GM10266 (cell line): Measurements from ENCODE around the gene THOC2.

Experiments used
- DNase-seq: peaks from one replicate; pipeline ENCODE4 v3.0.0; 2012; ENCODE audit errors: extremely low spot score
- TF ChIP-seq, protein P1 (sequence below): IDR thresholded peaks from 2 replicates; pipeline ENCODE4 v1.5.1; 2012; ENCODE audit warnings: mild to moderate bottlenecking, low read depth; ENCODE audit not compliant: control insufficient read depth, insufficient read depth; ENCODE audit errors: missing control alignments

The THOC2 gene

DNA sequence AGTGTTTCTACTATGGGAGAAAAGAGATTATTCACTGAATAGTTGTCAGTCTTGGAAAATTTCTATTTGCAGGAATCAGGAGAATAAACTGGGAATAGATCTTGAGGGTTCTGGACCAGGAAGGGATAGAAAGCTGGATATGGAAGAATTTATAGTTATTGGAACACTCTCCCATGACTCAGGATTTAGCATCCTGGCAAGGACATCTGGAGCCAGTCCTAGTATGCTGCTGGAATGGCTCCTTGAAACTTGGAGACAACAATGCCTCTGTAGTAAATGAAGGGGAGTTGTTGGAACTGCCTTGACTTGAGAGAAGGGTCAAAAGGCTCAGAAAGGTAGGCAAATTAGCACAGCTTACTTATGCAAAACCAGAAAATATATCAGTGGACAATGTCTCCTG is 23.5 kb upstream of the THOC2 start:
- TF ChIP-seq, protein P1, sequence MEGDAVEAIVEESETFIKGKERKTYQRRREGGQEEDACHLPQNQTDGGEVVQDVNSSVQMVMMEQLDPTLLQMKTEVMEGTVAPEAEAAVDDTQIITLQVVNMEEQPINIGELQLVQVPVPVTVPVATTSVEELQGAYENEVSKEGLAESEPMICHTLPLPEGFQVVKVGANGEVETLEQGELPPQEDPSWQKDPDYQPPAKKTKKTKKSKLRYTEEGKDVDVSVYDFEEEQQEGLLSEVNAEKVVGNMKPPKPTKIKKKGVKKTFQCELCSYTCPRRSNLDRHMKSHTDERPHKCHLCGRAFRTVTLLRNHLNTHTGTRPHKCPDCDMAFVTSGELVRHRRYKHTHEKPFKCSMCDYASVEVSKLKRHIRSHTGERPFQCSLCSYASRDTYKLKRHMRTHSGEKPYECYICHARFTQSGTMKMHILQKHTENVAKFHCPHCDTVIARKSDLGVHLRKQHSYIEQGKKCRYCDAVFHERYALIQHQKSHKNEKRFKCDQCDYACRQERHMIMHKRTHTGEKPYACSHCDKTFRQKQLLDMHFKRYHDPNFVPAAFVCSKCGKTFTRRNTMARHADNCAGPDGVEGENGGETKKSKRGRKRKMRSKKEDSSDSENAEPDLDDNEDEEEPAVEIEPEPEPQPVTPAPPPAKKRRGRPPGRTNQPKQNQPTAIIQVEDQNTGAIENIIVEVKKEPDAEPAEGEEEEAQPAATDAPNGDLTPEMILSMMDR = no peak
- no peak for DNase-seq

DNA sequence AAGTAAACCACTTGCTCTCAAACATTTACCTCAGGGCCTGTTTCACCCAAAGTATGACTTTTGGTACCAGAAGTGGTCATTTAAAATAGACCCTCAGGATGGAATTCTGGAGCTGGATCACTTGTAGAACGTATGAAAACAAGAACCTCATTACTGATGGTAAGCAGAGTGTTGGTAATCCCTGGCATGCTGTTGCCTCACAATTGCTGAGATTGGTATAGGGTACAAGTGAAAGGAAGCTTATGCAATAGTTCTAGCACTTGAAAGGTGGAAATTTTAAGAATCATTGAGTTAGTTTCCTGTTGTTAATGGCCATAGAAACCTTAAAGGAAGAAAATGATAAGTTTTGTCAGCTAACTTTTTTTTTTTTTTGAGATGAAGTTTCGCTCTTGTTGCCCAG is 22.3 kb upstream of the THOC2 start:
- TF ChIP-seq, protein P1 = no peak
- no peak for DNase-seq

DNA sequence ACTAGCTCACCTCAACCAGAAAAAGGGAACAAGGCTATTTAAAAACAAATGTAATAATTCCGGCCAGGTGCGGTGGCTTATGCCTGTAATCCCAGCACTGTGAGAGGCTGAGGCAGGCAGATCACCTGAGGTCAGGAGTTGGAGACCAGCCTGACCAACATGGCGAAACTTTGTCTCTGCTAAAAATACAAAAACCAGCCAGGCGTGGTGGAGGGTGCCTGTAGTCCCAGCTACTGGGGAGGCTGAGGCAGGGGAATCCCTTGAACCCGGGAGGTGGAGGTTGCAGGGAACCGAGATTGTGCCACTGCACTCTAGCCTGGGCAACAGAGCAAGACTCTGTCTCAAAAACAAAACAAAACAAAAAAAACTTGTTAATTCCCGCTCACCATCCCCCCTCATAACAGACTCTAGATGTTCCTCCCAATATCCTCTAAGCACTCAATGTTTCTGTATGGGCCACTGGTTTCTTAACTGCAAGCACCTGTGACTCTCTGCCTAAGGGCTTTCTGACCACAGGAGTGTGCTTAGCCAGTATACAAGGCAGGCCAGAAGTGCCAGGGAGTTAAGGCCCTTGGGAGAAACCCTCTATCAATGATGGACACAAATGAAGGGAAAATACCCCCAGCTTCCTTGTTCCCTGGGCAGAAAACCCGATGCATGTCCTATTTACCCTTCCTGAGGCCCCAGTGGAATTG is 21.0 kb upstream of the THOC2 start:
- TF ChIP-seq, protein P1 = no peak
- no peak for DNase-seq

DNA sequence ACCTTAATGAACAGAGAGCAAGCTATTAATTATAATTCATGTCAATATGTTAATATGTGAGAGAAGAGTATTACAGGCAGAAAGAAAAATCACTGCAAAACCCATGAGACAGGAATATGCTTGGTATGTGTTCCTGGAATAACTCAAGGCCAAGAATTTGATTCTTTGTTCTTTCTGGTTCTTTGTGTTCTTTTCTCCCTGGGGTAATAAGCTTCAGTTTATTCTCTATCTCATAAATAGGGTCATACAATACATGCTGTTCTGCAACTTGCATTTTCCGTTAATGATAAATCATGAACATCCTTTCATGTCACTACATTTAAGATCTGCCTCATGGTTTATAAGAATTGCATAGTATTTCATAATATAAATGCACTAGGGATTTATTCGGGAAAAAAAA is 16.8 kb upstream of the THOC2 start:
- TF ChIP-seq, protein P1 = no peak
- no peak for DNase-seq

DNA sequence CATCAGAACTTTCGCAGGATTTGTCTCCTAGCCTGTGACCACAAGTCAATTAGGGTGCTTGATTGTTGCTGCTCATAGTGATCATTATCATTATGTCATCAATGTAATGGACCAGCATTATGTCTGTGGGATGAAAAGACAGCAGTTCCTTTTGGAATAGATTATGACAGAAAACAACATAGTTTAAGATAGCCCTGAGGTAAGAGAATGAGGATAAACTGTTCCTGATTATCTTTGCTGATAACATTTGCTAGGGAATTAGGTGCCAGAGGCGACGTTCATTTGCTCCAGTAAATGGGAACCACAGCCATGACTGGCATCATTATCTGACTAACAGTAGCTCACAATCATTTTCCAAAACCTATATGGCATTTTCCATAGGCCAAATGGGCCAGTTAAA is 12.7 kb upstream of the THOC2 start:
- TF ChIP-seq, protein P1 = no peak

DNA sequence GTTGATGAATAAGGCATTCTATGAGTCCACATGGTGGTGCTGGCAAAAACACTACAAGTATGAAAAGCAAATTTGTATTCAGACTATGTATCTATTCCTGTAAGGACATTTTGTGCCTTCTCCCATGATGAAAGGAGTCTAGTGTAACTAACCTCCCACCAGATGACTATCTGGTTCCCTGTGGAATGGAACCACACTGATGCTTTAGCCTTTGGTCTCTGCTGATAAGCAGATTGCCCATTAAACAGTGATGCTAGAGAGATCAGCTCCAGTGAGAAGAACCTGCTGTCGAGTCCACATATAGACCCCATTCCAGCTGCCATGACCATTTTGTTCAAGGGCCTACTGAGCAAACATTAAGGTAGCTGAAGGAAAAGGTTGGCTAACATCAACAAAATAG is 10.5 kb upstream of the THOC2 start:
- TF ChIP-seq, protein P1 = no peak
- no peak for DNase-seq

More for the DNA sequence above, 12.7 kb upstream of the THOC2 start:
- DNase-seq = no peak

DNA sequence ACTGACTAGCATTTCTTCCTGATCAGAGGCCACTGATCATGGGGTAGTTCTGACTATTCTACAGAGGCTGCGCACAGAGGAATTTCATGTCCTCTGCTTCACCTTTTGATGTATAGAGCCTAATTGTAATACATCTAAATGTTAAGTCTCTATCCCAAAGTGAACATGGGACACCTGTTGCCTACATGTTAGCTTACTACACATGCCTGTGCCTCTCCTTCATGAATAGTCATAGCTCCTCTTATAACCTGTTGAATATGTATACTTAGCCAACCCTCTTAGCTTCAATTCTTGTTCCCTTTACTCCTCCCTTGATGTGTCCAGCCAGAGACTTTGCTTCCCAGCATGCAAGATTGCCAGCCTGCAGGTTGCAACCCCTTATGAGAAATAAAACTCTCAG is 9.6 kb upstream of the THOC2 start:
- DNase-seq = no peak
- TF ChIP-seq, protein P1 = no peak
